ENCODE results near the gene ZBTB22. TPM values are rescaled to one million over a fixed set of nuclear protein-coding genes. Genes with fewer than 3 reads are reported as not detected.

Gene ZBTB22
- total RNA-seq, 6 experiments from 2014 or later, result 15.2 to 19.9 (median 17.0) TPM

GRCh38 chr6:33279257-33279695 is 38.3 kb downstream of the ZBTB22 start:
- H3K9me3 Mint-ChIP-seq, result no peaks in the 10 kb centered on the region
- no peak for TF ChIP-seq CTCF (IDR thresholded peaks at IDR 0.05)
- H3K36me3 Mint-ChIP-seq (ENCODE audit: low read depth), result peaks cover 25% of the 10 kb centered on the region
- peaks cover 26% of the 10 kb centered on the region for H3K4me1 Mint-ChIP-seq (ENCODE audit: low read depth)
- H3K27ac Mint-ChIP-seq, result no peak overlapping the region
- peaks cover 15% of the 10 kb centered on the region; the same call in 1 of the 2 replicates for H3K27me3 Mint-ChIP-seq (ENCODE audit: insufficient read depth)
- H3K4me3 Mint-ChIP-seq, result no peak overlapping the region
- no peak for DNase-seq

- DNase-seq, result no peak
- H3K4me1 Mint-ChIP-seq (ENCODE audit: low read depth), result peaks cover 31% of the 10 kb centered on the region
- no peak for TF ChIP-seq CTCF (IDR thresholded peaks at IDR 0.05)
- peaks cover 28% of the 10 kb centered on the region for H3K36me3 Mint-ChIP-seq (ENCODE audit: low read depth)
- H3K27ac Mint-ChIP-seq, result 0 out of 2 replicates have a peak overlapping the region, but pooled peaks have one; percentile 7
- no peak overlapping the region for H3K4me3 Mint-ChIP-seq
- no peaks in the 10 kb centered on the region for H3K9me3 Mint-ChIP-seq
- H3K27me3 Mint-ChIP-seq (ENCODE audit: insufficient read depth), result peaks cover 14% of the 10 kb centered on the region; the same call in 1 of the 2 replicates
Observed at GRCh38 chr6:33278810-33279209, 38.7 kb downstream of the ZBTB22 start.

GRCh38 chr6:33278392-33278741 is 39.2 kb downstream of the ZBTB22 start:
- H3K27ac Mint-ChIP-seq, result 0 out of 2 replicates have a peak overlapping the region, but pooled peaks have one; percentile 7
- H3K4me1 Mint-ChIP-seq (ENCODE audit: low read depth), result peaks cover 35% of the 10 kb centered on the region
- H3K36me3 Mint-ChIP-seq (ENCODE audit: low read depth), result peaks cover 33% of the 10 kb centered on the region
- DNase-seq, result no peak
- peaks cover 18% of the 10 kb centered on the region; the same call in 1 of the 2 replicates for H3K27me3 Mint-ChIP-seq (ENCODE audit: insufficient read depth)
- H3K9me3 Mint-ChIP-seq, result no peaks in the 10 kb centered on the region
- no peak overlapping the region for H3K4me3 Mint-ChIP-seq
- no peak for TF ChIP-seq CTCF (IDR thresholded peaks at IDR 0.05)

- no peak for TF ChIP-seq CTCF (IDR thresholded peaks at IDR 0.05)
- Mint-ChIP-seq H3K4me3 (peak overlapping the region; percentile 73), H3K27me3 (ENCODE audit: insufficient read depth) (peaks cover 21% of the 10 kb centered on the region; the same call in 1 of the 2 replicates), H3K36me3 (ENCODE audit: low read depth) (peaks cover 38% of the 10 kb centered on the region), H3K4me1 (ENCODE audit: low read depth) (peaks cover 41% of the 10 kb centered on the region), H3K9me3 (peaks cover 2% of the 10 kb centered on the region; the same call in 1 of the 2 replicates), H3K27ac (peak overlapping the region; percentile 78)
- DNase-seq, result no peak
Observed at GRCh38 chr6:33277663-33278391, 39.7 kb downstream of the ZBTB22 start.

GRCh38 chr6:33276864-33277662 is 40.5 kb downstream of the ZBTB22 start, which contains the start of gene B3GALT4:
TSS of gene B3GALT4 (plus strand) at chr6:33277123. CDS start at chr6:33277420, 297 bp downstream.
- peak; percentile 58 for DNase-seq
- Mint-ChIP-seq H3K27me3 (ENCODE audit: insufficient read depth) (peaks cover 22% of the 10 kb centered on the region), H3K36me3 (ENCODE audit: low read depth) (peaks cover 46% of the 10 kb centered on the region)

More at GRCh38 chr6:33276864-33277662, 40.5 kb downstream of the ZBTB22 start, which contains the start of gene B3GALT4:
- peak; percentile 76 for TF ChIP-seq CTCF (IDR thresholded peaks at IDR 0.05)
- peaks cover 47% of the 10 kb centered on the region for H3K4me1 Mint-ChIP-seq (ENCODE audit: low read depth)
- peak within 1 kb of the TSS; percentile 97 for H3K4me3 Mint-ChIP-seq
- H3K27ac Mint-ChIP-seq, result peak within 1 kb of the TSS; percentile 99
- peaks cover 10% of the 10 kb centered on the region for H3K9me3 Mint-ChIP-seq
